A673 (cell line): ENCODE data around the gene MTHFD2.

ENCODE experiments used
- CTCF ChIP-seq: fragments of 300-800, 200-600 bp; sonication (generic); conservative IDR thresholded peaks from 2 replicates; pipeline ENCODE4 v1.5.1; 2017; ENCODE audit warnings: low read depth, mild to moderate bottlenecking, antibody characterized with exemption, low read length, moderate library complexity, mixed read lengths
- EZH2 ChIP-seq: fragments of 200-600 bp; sonication (generic); IDR thresholded peaks from 2 replicates; pipeline ENCODE4 v1.6.1; 2017; ENCODE audit warnings: borderline replicate concordance, low read depth, mild to moderate bottlenecking, mixed read lengths, antibody characterized with exemption, low read length; ENCODE audit not compliant: poor library complexity, severe bottlenecking

GRCh38 chr2:74197049-74197448 lies 1.4 kb upstream of the MTHFD2 start:
- TF ChIP-seq CTCF (no peak), EZH2 (no peak)
